IMR-90 (cell line): Measurements from ENCODE around the gene NHSL1. TPM values are rescaled to one million over a fixed set of nuclear protein-coding genes. Genes with fewer than 3 reads are reported as not detected.

Source experiments
- ATAC-seq: fragments of 200-7000 bp; cut with Tn5 transposase; 2 replicates; pipeline ENCODE4 v1.9.1; 2020; ENCODE audit warnings: low read depth, mild to moderate bottlenecking, moderate library complexity
- BruUV-seq: library from RNA; stranded (reverse); fragments of 400-500 nt; replicated peaks from 2 replicates; lab custom pipeline; 2021; lab: Mats Ljungman, UMichigan
- CTCF ChIA-PET: fragments of 300-600 bp; formaldehyde crosslinking; extraction: SDS; loops from one replicate; lab custom pipeline; 2021; ENCODE audit warnings: antibody characterized with exemption; lab: Yijun Ruan, JAX
- POLR2A ChIA-PET: fragments of 300-600 bp; sonication (Branson Sonifier 250); formaldehyde crosslinking; loops from one replicate; lab custom pipeline; 2022; ENCODE audit warnings: antibody characterized with exemption; ENCODE audit not compliant: unreplicated experiment; lab: Charles Lee
- DNase-seq: peaks from one replicate; pipeline ENCODE4 v3.0.0; 2013
- H2AFZ ChIP-seq: replicated peaks from 2 replicates; pipeline ENCODE3; 2013; ENCODE audit warnings: low read length, mild to moderate bottlenecking; ENCODE audit not compliant: poor library complexity
- H2AK5ac ChIP-seq: 2 replicates; pipeline ENCODE4 v1.6.1; 2013; ENCODE audit warnings: low read depth, low read length, inconsistent platforms
- H2AK9ac ChIP-seq: replicated peaks from 2 replicates; pipeline ENCODE3; 2013; ENCODE audit warnings: mild to moderate bottlenecking, low read depth, low read length, moderate library complexity; ENCODE audit not compliant: poor library complexity
- H2BK120ac ChIP-seq: 2 replicates; pipeline ENCODE4 v1.6.1; 2013; ENCODE audit warnings: low read depth, low read length, inconsistent platforms
- H2BK15ac ChIP-seq: 3 replicates; pipeline ENCODE4 v1.6.1; 2013; ENCODE audit warnings: low read depth, low read length, inconsistent platforms
- H2BK20ac ChIP-seq: 2 replicates; pipeline ENCODE4 v1.6.1; 2013; ENCODE audit warnings: low read depth, mild to moderate bottlenecking, inconsistent platforms, low read length, moderate library complexity
- H2BK5ac ChIP-seq: 2 replicates; pipeline ENCODE4 v1.6.1; 2013; ENCODE audit warnings: mild to moderate bottlenecking, low read depth, low read length, inconsistent platforms; ENCODE audit not compliant: poor library complexity, severe bottlenecking
- H3K14ac ChIP-seq: replicated peaks from 2 replicates; pipeline ENCODE4 v1.6.1; 2013; ENCODE audit warnings: low read depth, low read length, inconsistent platforms
- H3K18ac ChIP-seq: 2 replicates; pipeline ENCODE4 v1.6.1; 2013; ENCODE audit warnings: low read depth, low read length, control low read depth
- H3K23ac ChIP-seq: 2 replicates; pipeline ENCODE4 v1.6.1; 2013; ENCODE audit warnings: low read depth, low read length, inconsistent platforms
- H3K27ac ChIP-seq: 2 replicates; pipeline ENCODE4 v1.5.1; 2013; ENCODE audit warnings: mild to moderate bottlenecking, control low read depth, low read length; ENCODE audit not compliant: insufficient read depth
- H3K27me3 ChIP-seq: 2 replicates; pipeline ENCODE4 v1.6.1; 2013; ENCODE audit warnings: low read length; ENCODE audit not compliant: control insufficient read depth, insufficient read depth
- H3K36me3 ChIP-seq: 2 replicates; pipeline ENCODE4 v1.6.1; 2013; ENCODE audit warnings: low read length, mixed read lengths; ENCODE audit not compliant: control insufficient read depth, insufficient read depth
- H3K4ac ChIP-seq: 2 replicates; pipeline ENCODE4 v1.6.1; 2013; ENCODE audit warnings: low read depth, low read length, inconsistent platforms
- H3K4me1 ChIP-seq: 2 replicates; pipeline ENCODE4 v1.6.1; 2013; ENCODE audit warnings: low read length, mixed read lengths; ENCODE audit not compliant: control insufficient read depth, insufficient read depth
- H3K4me2 ChIP-seq: 2 replicates; pipeline ENCODE4 v1.6.1; 2013; ENCODE audit warnings: low read depth, mild to moderate bottlenecking, control low read depth, low read length, moderate library complexity
- H3K4me3 ChIP-seq: 2 replicates; pipeline ENCODE4 v1.5.1; 2013; ENCODE audit warnings: low read depth, mild to moderate bottlenecking, control low read depth, low read length, moderate library complexity; ENCODE audit not compliant: insufficient read depth
- H3K56ac ChIP-seq: 2 replicates; pipeline ENCODE4 v1.6.1; 2013; ENCODE audit warnings: low read length, inconsistent platforms; ENCODE audit not compliant: insufficient read depth; ENCODE audit errors: extremely low read depth
- H3K79me1 ChIP-seq, 2 experiments: 2 replicates each; pipeline ENCODE4 v1.6.1; 2013; ENCODE audit warnings: low read length in 2 of 2, inconsistent platforms in 1 of 2, low read depth in 1 of 2
- H3K9ac ChIP-seq: 2 replicates; pipeline ENCODE4 v1.6.1; 2013; ENCODE audit warnings: low read depth, low read length, control low read depth
- H3K9me1 ChIP-seq: 2 replicates; pipeline ENCODE4 v1.6.1; 2013; ENCODE audit warnings: low read length, inconsistent platforms; ENCODE audit not compliant: insufficient read depth
- H3K9me3 ChIP-seq: 2 replicates; pipeline ENCODE4 v1.6.1; 2013; ENCODE audit warnings: low read length; ENCODE audit not compliant: control insufficient read depth, insufficient read depth
- H4K20me1 ChIP-seq: 2 replicates; pipeline ENCODE4 v1.6.1; 2013; ENCODE audit warnings: low read length, inconsistent platforms; ENCODE audit not compliant: insufficient read depth
- H4K5ac ChIP-seq: 2 replicates; pipeline ENCODE4 v1.6.1; 2013; ENCODE audit warnings: mild to moderate bottlenecking, low read depth, low read length, control low read depth
- H4K8ac ChIP-seq, 2 experiments: 2 replicates each; pipeline ENCODE4 v1.6.1; 2013; ENCODE audit warnings: low read depth in 2 of 2, low read length in 2 of 2, control low read depth in 1 of 2, inconsistent platforms in 1 of 2
- H4K91ac ChIP-seq: 2 replicates; pipeline ENCODE4 v1.6.1; 2013; ENCODE audit warnings: low read depth, low read length, inconsistent platforms; ENCODE audit not compliant: insufficient read depth
- BHLHE40 ChIP-seq: fragments of 150-350 bp; IDR thresholded peaks from 2 replicates; pipeline ENCODE4 v1.6.1; 2016; ENCODE audit warnings: mild to moderate bottlenecking, low read depth, low read length
- CEBPB ChIP-seq: IDR thresholded peaks from 2 replicates; pipeline ENCODE4 v1.6.1; 2012; ENCODE audit warnings: low read depth, low read length, improper control_type of control experiment
- CHD1 ChIP-seq: IDR thresholded peaks from 2 replicates; pipeline ENCODE4 v1.6.1; 2012; ENCODE audit warnings: low read depth, low read length, improper control_type of control experiment
- CTCF ChIP-seq: conservative IDR thresholded peaks from 2 replicates; pipeline ENCODE4 v1.5.1; 2012; ENCODE audit warnings: mild to moderate bottlenecking, low read depth, low read length, improper control_type of control experiment
- ELK1 ChIP-seq: fragments of 150-350 bp; IDR thresholded peaks from 2 replicates; pipeline ENCODE4 v1.6.1; 2016; ENCODE audit warnings: low read depth, mild to moderate bottlenecking, low read length, moderate library complexity, borderline replicate concordance
- FOS ChIP-seq: fragments of 150-350 bp; IDR thresholded peaks from 2 replicates; pipeline ENCODE4 v1.6.1; 2016; ENCODE audit warnings: low read depth, low read length
- MAFK ChIP-seq: IDR thresholded peaks from 2 replicates; pipeline ENCODE4 v1.6.1; 2012; ENCODE audit warnings: low read depth, low read length, improper control_type of control experiment
- MAZ ChIP-seq: IDR thresholded peaks from 2 replicates; pipeline ENCODE4 v1.6.1; 2012; ENCODE audit warnings: low read depth, mild to moderate bottlenecking, low read length, improper control_type of control experiment, moderate library complexity, borderline replicate concordance
- MXI1 ChIP-seq: IDR thresholded peaks from 2 replicates; pipeline ENCODE4 v1.6.1; 2012; ENCODE audit warnings: low read depth, mild to moderate bottlenecking, low read length, moderate library complexity, borderline replicate concordance
- NFE2L2 ChIP-seq: fragments of 150-350 bp; IDR thresholded peaks from 2 replicates; pipeline ENCODE4 v1.6.1; 2016; ENCODE audit warnings: low read depth, mild to moderate bottlenecking, low read length
- POLR2A ChIP-seq: IDR thresholded peaks from 2 replicates; pipeline ENCODE4 v1.6.1; 2012; ENCODE audit warnings: mild to moderate bottlenecking, low read depth, low read length
- RAD21 ChIP-seq: IDR thresholded peaks from 2 replicates; pipeline ENCODE4 v1.6.1; 2012; ENCODE audit warnings: low read length, improper control_type of control experiment
- RCOR1 ChIP-seq: IDR thresholded peaks from 2 replicates; pipeline ENCODE4 v1.6.1; 2012; ENCODE audit warnings: mild to moderate bottlenecking, low read length, improper control_type of control experiment; ENCODE audit not compliant: insufficient replicate concordance
- RFX5 ChIP-seq: IDR thresholded peaks from 2 replicates; pipeline ENCODE4 v1.8.0; 2012; ENCODE audit warnings: low read depth, mild to moderate bottlenecking, low read length, moderate library complexity
- SMC3 ChIP-seq: fragments of 150-350 bp; IDR thresholded peaks from 2 replicates; pipeline ENCODE4 v1.6.1; 2016; ENCODE audit warnings: low read depth, mild to moderate bottlenecking, antibody characterized with exemption, low read length, moderate library complexity
- USF2 ChIP-seq: fragments of 150-350 bp; IDR thresholded peaks from 2 replicates; pipeline ENCODE4 v1.6.1; 2017; ENCODE audit warnings: mild to moderate bottlenecking, antibody characterized with exemption, low read length, low read depth
- WGBS, 2 experiments: methylation state at CpG; one replicate each; pipeline versions ENCODE4 v1.1.5 to v1.1.7; 2013; ENCODE audit warnings: missing lambda C conversion rate in 2 of 2; ENCODE audit not compliant: insufficient read length in 1 of 2; ENCODE audit errors: extremely low coverage in 2 of 2; 5-methylcytosine and 5-hydroxymethylcytosine counted together
- dilution Hi-C: fragments of 300-500 bp; cut with HindIII; formaldehyde crosslinking; loops from one replicate; pipeline ENCODE4 v1.14.3; 2018; ENCODE audit warnings: low sequenced_read_pairs; ENCODE audit not compliant: unreplicated experiment
- in situ Hi-C: fragments of 300-500 bp; cut with MboI; formaldehyde crosslinking; loops from 3 replicates; pipeline ENCODE4 v1.14.3; 2019; ENCODE audit warnings: low sequenced_read_pairs, inconsistent platforms, mixed read lengths
- intact Hi-C: fragments of 100-400 bp; cut with micrococcal nuclease; formaldehyde crosslinking; loops from 2 replicates; pipeline ENCODE4 v1.10.0; 2022
- polyA plus RNA-seq, 3 experiments: library from polyadenylated mRNA; depleted of rRNA; stranded (reverse); fragments of >200 nt; gene quantifications; 2 replicates each; pipeline ENCODE4 v1.2.3, GENCODE V29; 2012; ENCODE audit warnings: low replicate concordance in 1 of 3
- total RNA-seq: library from RNA; depleted of rRNA; stranded (reverse); fragments of >200 nt; gene quantifications from 2 replicates; pipeline ENCODE4 v1.2.3, GENCODE V29; 2012

NHSL1 gene
- total and polyA plus RNA-seq, 2 of the 4 experiments (the other 2 are of a cell fraction), result 5.6 to 7.2 TPM

- Histone ChIP-seq H4K5ac (no peak overlapping the region), H2AFZ (no peak overlapping the region), H4K20me1 (peaks cover 3% of the 10 kb centered on the region; the same call in 1 of the 2 replicates), H3K23ac (no peak overlapping the region), H4K8ac (no peak overlapping the region), H3K9me1 (peaks cover 4% of the 10 kb centered on the region), H3K14ac (no peak overlapping the region), H3K9ac (no peak overlapping the region), H3K18ac (no peak overlapping the region), H3K9me3 (no peaks in the 10 kb centered on the region), H3K4ac (no peak overlapping the region), H2AK5ac (no peak overlapping the region), H3K36me3 (no peaks in the 10 kb centered on the region), H3K79me1 (peaks cover 35 to 41% of the 10 kb centered on the region in 2 experiments), H2AK9ac (no peak overlapping the region), H3K4me3 (no peak overlapping the region), H3K4me1 (peaks cover 7% of the 10 kb centered on the region), H4K91ac (no peak overlapping the region), H3K56ac (no peak overlapping the region), H3K27me3 (no peaks in the 10 kb centered on the region), H2BK5ac (no peak overlapping the region), H3K4me2 (no peak overlapping the region), H3K27ac (no peak overlapping the region), H2BK120ac (no peak overlapping the region), H2BK15ac (no peak overlapping the region), H2BK20ac (no peak overlapping the region)
- BruUV-seq, result no TSS peak
- in situ Hi-C loops (no loop called here), dilution Hi-C loops (no loop called here), intact Hi-C loops (no loop called here)
- CTCF ChIA-PET, result no interaction called here
- TF ChIP-seq RCOR1, result no peak
- TF ChIP-seq ELK1, result no peak
- no peak for TF ChIP-seq CTCF
- no peak for TF ChIP-seq FOS
- no peak for TF ChIP-seq MAZ
- TF ChIP-seq CHD1, result no peak
- no peak for TF ChIP-seq MAFK
- TF ChIP-seq MXI1, result no peak
- no peak for TF ChIP-seq SMC3
- TF ChIP-seq USF2, result no peak
- TF ChIP-seq CEBPB, result no peak
- no peak for TF ChIP-seq RFX5
- no peak for TF ChIP-seq RAD21
- TF ChIP-seq NFE2L2, result no peak
- TF ChIP-seq BHLHE40, result no peak
- TF ChIP-seq POLR2A, result no peak
- ATAC-seq (no peak), DNase-seq (no peak)
- POLR2A ChIA-PET, result no interaction called here
- WGBS, 2 experiments, result no CpG with 5 or more reads among the region's 2 CpGs
Observed at GRCh38 chr6:138533667-138534066, 34.4 kb upstream of the NHSL1 start.
